IPS-18c (cell line): ENCODE measurements around the gene TIRAP.

Experiments used
- H3K4me3 ChIP-seq: 2 replicates; pipeline ENCODE4 v1.7.0; 2013; ENCODE audit warnings: low read depth, mild to moderate bottlenecking, low read length, moderate library complexity; ENCODE audit not compliant: insufficient read depth
- H3K9me3 ChIP-seq: one replicate; pipeline ENCODE4 v1.6.1; 2013; ENCODE audit warnings: mild to moderate bottlenecking, low read length, moderate library complexity; ENCODE audit not compliant: control insufficient read depth, insufficient read depth

TIRAP gene

GRCh38 chr11:126334659-126335462, 52.0 kb downstream of the TIRAP start:
- H3K4me3 ChIP-seq = no peak overlapping the region
- no peaks in the 10 kb centered on the region for H3K9me3 ChIP-seq

DNA sequence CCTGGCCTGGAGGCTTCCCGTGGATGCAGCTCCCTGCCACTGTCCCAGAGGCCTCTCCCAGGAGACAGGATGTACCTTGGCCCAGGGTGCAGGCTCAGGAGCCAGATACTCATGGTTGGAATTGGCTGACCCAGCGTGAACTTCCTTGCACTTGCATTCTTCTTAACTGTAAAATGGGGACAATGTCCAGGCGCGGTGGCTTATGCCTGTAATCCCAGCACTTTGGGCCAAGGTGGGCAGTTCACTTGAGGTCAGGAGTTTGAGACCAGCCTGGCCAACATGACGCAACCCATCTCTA, 52.5 kb downstream of the TIRAP start:
- no peaks in the 10 kb centered on the region for H3K9me3 ChIP-seq
- no peak overlapping the region for H3K4me3 ChIP-seq

DNA sequence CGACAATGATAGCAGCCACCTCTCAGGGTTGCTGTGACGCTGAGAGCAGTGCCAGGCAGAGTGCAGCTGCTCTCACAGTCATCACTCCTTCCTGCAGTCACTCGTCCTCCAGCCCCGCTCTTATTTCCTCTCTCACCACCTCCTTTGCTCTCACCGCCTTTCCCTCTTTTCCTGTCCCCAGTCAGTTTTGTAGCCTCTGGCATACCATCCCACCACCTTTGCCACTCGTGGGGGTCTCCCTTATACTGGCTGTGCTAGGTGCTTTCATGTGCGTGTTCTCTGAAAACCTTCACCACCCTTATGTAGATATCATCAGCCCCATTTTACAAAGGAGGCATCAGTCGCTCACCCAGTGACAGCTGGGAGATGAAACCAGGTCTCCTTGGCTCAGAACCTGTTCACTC, 53.2 kb downstream of the TIRAP start:
- no peaks in the 10 kb centered on the region for H3K9me3 ChIP-seq

DNA sequence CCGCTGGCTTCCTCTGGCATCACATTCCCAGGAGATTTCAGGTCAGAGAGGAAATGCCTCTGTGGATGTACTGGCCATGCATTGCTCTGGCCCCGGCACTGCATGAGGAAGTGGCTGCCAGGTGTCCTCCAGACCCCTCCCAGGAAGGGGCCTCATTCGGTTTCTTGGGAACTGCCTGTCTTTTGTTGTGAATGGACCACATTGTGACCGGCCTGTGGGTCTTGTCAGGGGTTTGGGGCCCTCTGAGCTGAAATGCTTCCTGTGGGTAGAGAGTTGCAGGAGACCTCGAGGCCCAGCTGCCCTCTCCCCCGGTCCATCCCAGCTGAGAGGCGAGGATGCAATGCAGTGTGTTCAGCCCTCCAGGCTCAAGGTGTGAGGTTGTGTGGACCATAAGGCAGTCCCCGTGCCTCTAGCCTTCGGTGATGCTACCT, 53.8 kb downstream of the TIRAP start:
- H3K9me3 ChIP-seq = no peaks in the 10 kb centered on the region
- no peak overlapping the region for H3K4me3 ChIP-seq

More for the DNA sequence above, 53.2 kb downstream of the TIRAP start:
- no peak overlapping the region; the same call in 1 of the 2 replicates for H3K4me3 ChIP-seq

DNA sequence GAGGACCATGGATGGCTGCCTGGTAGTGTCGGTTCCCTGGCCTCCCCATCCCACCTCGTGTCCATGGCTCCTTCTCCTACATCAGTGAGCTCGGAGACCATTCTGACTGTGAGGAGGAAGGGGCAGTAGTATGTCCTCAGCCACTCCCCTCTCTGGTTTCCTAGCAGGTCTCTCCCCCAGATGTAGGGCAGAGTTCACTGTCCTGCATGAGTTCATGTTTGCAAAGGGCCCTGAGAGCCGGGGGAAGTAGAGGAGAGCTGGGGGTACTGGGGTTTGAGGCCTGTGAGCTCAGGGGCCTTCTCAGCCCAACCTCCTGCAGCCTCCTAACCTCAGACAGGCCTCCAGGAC, 54.2 kb downstream of the TIRAP start:
- H3K4me3 ChIP-seq = no peak overlapping the region

DNA sequence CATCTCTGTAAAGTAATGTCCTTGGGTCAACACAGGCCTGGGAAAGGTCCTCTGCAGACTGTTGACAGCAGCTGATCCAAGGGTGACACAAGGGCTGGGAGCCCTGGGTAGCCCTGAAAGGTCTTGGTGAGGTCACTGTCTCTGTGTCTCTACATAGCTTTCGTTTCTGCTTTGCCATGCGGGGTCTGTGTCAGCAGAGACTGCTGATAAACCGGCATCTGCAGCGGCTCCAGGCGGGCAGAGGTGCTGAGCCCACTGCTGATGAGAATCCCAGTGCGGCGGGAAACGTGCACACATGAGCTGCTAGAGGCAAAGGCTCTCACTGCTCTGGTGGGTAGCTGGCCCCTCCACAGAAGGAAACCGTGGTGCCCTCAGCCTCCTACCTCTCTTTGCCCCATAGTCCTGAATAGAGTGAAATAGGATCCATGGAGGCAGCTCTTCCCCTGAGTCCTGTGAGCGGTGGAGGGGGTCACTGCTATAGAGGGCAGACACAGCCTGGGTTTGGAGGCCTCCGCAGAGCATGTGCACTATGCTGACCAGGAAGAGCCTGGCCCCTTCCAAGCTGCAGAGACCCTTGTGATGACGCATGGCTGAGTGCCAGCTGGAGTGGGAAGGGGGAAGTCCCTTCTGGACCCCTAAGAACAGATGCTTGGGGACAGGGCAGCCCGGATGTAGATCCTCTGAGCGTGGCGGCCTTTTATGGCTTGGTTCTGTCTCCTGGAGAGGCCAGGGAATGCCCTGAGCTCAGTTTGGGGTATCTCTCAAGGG, 54.8 kb downstream of the TIRAP start:
- H3K4me3 ChIP-seq = no peak overlapping the region
- H3K9me3 ChIP-seq = peaks cover 2% of the 10 kb centered on the region

More for the DNA sequence above, 54.2 kb downstream of the TIRAP start:
- H3K9me3 ChIP-seq = no peaks in the 10 kb centered on the region

DNA sequence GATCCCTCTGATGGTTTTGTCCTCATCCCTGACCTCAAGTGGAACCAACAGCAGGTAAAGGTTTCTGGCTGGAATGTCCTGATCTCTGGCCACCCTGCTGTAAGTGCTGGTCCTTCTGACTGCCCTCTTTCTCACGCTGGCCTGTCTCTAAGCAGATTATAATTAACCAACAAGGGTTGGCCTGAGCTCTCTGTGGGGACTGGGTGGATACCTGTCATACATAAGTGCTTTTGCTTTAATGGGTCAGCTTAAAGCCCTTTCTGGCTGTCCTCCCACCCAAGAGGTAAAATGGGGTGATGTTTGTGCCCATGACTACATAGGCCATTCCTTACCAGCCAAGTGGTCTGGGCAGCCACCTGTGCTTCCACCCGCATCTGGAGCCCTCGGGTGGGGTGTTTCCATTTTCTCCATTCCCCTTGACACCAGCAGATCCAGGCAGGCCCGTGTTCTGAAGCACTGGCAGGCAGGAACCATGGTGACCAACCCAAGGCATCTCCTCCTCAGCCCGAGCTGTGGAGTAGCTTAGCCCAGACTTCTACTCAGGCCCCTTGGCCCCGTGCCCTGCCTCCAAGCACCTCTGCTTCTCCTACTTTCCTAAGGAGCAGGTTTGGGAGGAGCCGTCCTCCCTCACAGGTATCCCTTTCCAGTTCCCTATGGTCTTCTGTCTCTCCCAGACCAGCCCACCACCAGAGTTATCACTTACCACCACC, 55.6 kb downstream of the TIRAP start:
- H3K9me3 ChIP-seq = peaks cover 2% of the 10 kb centered on the region
- H3K4me3 ChIP-seq = no peak overlapping the region

GRCh38 chr11:126339073-126339862, 56.4 kb downstream of the TIRAP start:
- no peak overlapping the region for H3K4me3 ChIP-seq
- H3K9me3 ChIP-seq = peaks cover 2% of the 10 kb centered on the region

DNA sequence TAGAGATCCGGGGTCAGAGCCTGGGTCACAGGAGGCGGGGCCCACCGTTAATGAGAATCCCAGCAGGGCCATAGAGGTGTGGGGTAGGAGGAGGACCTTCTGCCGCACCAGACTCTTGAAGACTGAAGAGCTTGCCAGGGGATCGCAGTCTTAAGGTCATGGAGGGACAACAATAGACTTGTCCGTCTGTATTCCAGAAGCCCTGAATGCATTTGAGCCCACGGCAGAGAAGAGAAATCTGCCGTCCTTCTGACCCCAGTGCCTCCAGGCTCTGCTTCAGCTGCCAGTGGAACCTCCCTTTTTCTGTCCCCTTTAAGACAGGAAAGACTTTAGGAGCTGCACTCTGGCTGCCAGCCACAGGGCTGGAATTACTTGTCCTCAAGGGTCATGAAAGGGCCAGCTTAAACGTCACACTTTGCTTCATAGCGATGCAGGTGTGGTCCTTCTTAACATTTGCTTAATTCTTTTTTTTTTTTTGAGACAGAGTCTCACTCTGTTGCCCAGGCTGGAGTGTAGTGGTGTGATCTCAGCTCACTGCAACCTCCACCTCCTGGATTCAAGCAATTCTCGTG, 57.1 kb downstream of the TIRAP start:
- no peak overlapping the region for H3K4me3 ChIP-seq
- peaks cover 2% of the 10 kb centered on the region for H3K9me3 ChIP-seq

DNA sequence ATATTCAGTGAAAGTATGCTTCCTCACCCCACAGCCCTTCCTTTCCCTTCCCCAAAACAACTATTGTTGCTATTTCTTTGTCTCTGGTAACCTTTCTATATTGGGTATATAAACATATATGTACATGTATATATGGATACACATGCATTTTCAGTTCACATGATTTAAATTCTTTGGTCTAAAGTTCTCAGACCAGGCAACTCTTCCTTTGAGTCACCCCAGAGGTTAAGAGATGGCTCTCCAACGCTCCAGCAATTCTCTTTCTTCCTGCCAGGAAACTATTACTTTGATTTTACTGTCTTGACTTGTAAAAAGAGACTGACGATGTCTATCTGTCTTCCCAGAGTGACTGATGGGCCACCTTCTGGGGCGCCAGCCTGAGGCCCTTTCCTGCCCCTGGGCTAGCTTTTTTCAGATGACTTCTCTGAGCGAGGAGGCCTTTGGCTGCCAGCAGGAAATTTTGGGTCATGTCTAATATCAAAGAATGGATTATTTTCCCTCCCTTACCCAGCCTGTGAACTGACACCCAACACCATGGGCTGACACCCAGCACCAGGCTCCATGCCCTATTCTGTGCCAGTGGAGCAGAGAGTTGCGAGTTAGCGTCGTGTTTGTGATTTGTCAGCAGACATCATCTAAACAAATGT, 58.2 kb downstream of the TIRAP start:
- Histone ChIP-seq H3K9me3 (peaks cover 2% of the 10 kb centered on the region), H3K4me3 (no peak overlapping the region)

- Histone ChIP-seq H3K4me3 (no peak overlapping the region), H3K9me3 (peaks cover 2% of the 10 kb centered on the region)
Observed at GRCh38 chr11:126341760-126342161, 58.9 kb downstream of the TIRAP start.

GRCh38 chr11:126343051-126343450, 60.2 kb downstream of the TIRAP start:
- Histone ChIP-seq H3K4me3 (no peak overlapping the region), H3K9me3 (peaks cover 2% of the 10 kb centered on the region)
